HEK293 (cell line): ENCODE data around the gene COPA.
A peak's percentile ranks its signal among the peaks of the same experiment; 100 is the strongest.

Experiments used
- CTCF ChIA-PET: fragments of 350-600 bp; formaldehyde crosslinking; extraction: SDS; loops from one replicate; lab custom pipeline; 2021; ENCODE audit warnings: antibody characterized with exemption; lab: Yijun Ruan, JAX
- POLR2A ChIA-PET: fragments of 300-600 bp; formaldehyde crosslinking; extraction: SDS; loops from one replicate; lab custom pipeline; 2020; ENCODE audit warnings: antibody characterized with exemption, inconsistent platforms; lab: Yijun Ruan, JAX
- H3K27ac ChIP-seq: fragments of 200-500 bp; sonication (Bioruptor generic); 2 replicates; pipeline ENCODE4 v1.5.1; 2014; ENCODE audit warnings: low read depth, low read length, control low read depth, inconsistent platforms; ENCODE audit errors: extremely low read depth
- H3K36me3 ChIP-seq, 2 experiments: fragments of 200-500 bp in 1 of 2; sonication (Bioruptor generic) in 1 of 2; 1 replicate in 1 of 2; 2 replicates in 1 of 2; pipeline ENCODE4 v1.5.1; 2014 to 2017; ENCODE audit warnings: inconsistent platforms in 2 of 2, low read length in 2 of 2; ENCODE audit not compliant: control insufficient read depth in 2 of 2, insufficient read depth in 1 of 2
- H3K4me1 ChIP-seq: fragments of 200-500 bp; sonication (Bioruptor generic); 2 replicates; pipeline ENCODE4 v1.5.1; 2014; ENCODE audit warnings: mild to moderate bottlenecking, low read length, inconsistent platforms; ENCODE audit not compliant: control insufficient read depth, insufficient read depth
- H3K4me3 ChIP-seq: 2 replicates; pipeline ENCODE4 v1.5.1; 2011; ENCODE audit warnings: low read depth, mild to moderate bottlenecking, control low read depth, low read length, moderate library complexity
- H3K9me3 ChIP-seq: fragments of 200-500 bp; sonication (Bioruptor generic); 2 replicates; pipeline ENCODE4 v1.5.1; 2014; ENCODE audit warnings: low read depth, low read length, inconsistent platforms; ENCODE audit not compliant: control insufficient read depth, insufficient read depth
- HIC1 ChIP-seq: fragments of 450-650 bp; formaldehyde crosslinking; IDR thresholded peaks from 2 replicates; pipeline ENCODE4 v1.5.1; 2016; ENCODE audit warnings: missing biosample characterization, missing genetic modification characterization
- HOXC10 ChIP-seq: sonication (generic); formaldehyde crosslinking; IDR thresholded peaks from 2 replicates; pipeline ENCODE4 v1.8.1; 2023; ENCODE audit warnings: mild to moderate bottlenecking, missing genetic modification reagents
- KLF1 ChIP-seq: fragments of 450-650 bp; formaldehyde crosslinking; IDR thresholded peaks from 2 replicates; pipeline ENCODE4 v1.5.1; 2016; ENCODE audit warnings: missing biosample characterization, missing genetic modification characterization
- KLF17 ChIP-seq: fragments of 450-650 bp; formaldehyde crosslinking; IDR thresholded peaks from 2 replicates; pipeline ENCODE4 v1.5.1; 2016; ENCODE audit warnings: missing biosample characterization, missing genetic modification characterization
- MYNN ChIP-seq: fragments of 450-650 bp; formaldehyde crosslinking; IDR thresholded peaks from 2 replicates; pipeline ENCODE4 v1.5.1; 2016; ENCODE audit warnings: missing biosample characterization, missing genetic modification characterization, borderline replicate concordance
- PATZ1 ChIP-seq: fragments of 450-650 bp; formaldehyde crosslinking; IDR thresholded peaks from 2 replicates; pipeline ENCODE4 v1.5.1; 2016; ENCODE audit warnings: missing biosample characterization, missing genetic modification characterization
- PRDM1 ChIP-seq: fragments of 450-650 bp; formaldehyde crosslinking; IDR thresholded peaks from 2 replicates; pipeline ENCODE4; 2016; ENCODE audit warnings: missing biosample characterization, missing genetic modification characterization
- SALL2 ChIP-seq: fragments of 450-650 bp; formaldehyde crosslinking; IDR thresholded peaks from 2 replicates; pipeline ENCODE4 v1.5.0; 2017; ENCODE audit warnings: missing biosample characterization, mild to moderate bottlenecking, missing genetic modification characterization, borderline replicate concordance
- ZBTB1 ChIP-seq: fragments of 450-650 bp; formaldehyde crosslinking; IDR thresholded peaks from 2 replicates; pipeline ENCODE4 v1.5.1; 2016; ENCODE audit warnings: missing biosample characterization, missing genetic modification characterization
- ZNF140 ChIP-seq: fragments of 450-650 bp; formaldehyde crosslinking; IDR thresholded peaks from 2 replicates; pipeline ENCODE4 v1.5.1; 2016; ENCODE audit warnings: missing biosample characterization, missing genetic modification characterization
- ZNF19 ChIP-seq: fragments of 450-650 bp; formaldehyde crosslinking; IDR thresholded peaks from 2 replicates; pipeline ENCODE4; 2016; ENCODE audit warnings: missing biosample characterization, missing genetic modification characterization, low read depth
- ZNF292 ChIP-seq: fragments of 450-650 bp; formaldehyde crosslinking; IDR thresholded peaks from 2 replicates; pipeline ENCODE4 v1.5.1; 2016; ENCODE audit warnings: low read depth, missing biosample characterization, missing genetic modification characterization, borderline replicate concordance
- ZNF302 ChIP-seq: fragments of 450-650 bp; formaldehyde crosslinking; IDR thresholded peaks from 2 replicates; pipeline ENCODE4 v1.5.1; 2016; ENCODE audit warnings: missing biosample characterization, missing genetic modification characterization, low read depth
- ZNF501 ChIP-seq: fragments of 450-650 bp; formaldehyde crosslinking; IDR thresholded peaks from 2 replicates; pipeline ENCODE4 v1.5.1; 2016; ENCODE audit warnings: missing biosample characterization, missing genetic modification characterization
- ZNF548 ChIP-seq: fragments of 450-650 bp; formaldehyde crosslinking; IDR thresholded peaks from 2 replicates; pipeline ENCODE4 v1.5.1; 2016; ENCODE audit warnings: missing biosample characterization, missing genetic modification characterization
- ZNF555 ChIP-seq: fragments of 450-650 bp; formaldehyde crosslinking; conservative IDR thresholded peaks from 2 replicates; pipeline ENCODE4 v1.5.1; 2017; ENCODE audit warnings: missing biosample characterization, mild to moderate bottlenecking, missing genetic modification characterization, inconsistent platforms
- ZNF623 ChIP-seq: fragments of 450-650 bp; formaldehyde crosslinking; IDR thresholded peaks from 2 replicates; pipeline ENCODE4 v1.5.1; 2016; ENCODE audit warnings: missing biosample characterization, missing genetic modification characterization
- ZNF677 ChIP-seq: fragments of 450-650 bp; IDR thresholded peaks from 2 replicates; pipeline ENCODE4 v1.5.0; 2018; ENCODE audit warnings: missing biosample characterization, mild to moderate bottlenecking, missing genetic modification characterization, moderate library complexity
- ZNF692 ChIP-seq: fragments of 450-650 bp; formaldehyde crosslinking; IDR thresholded peaks from 2 replicates; pipeline ENCODE4 v1.5.1; 2016; ENCODE audit warnings: missing biosample characterization, missing genetic modification characterization
- ZNF704 ChIP-seq: fragments of 450-650 bp; formaldehyde crosslinking; IDR thresholded peaks from 2 replicates; pipeline ENCODE4 v1.5.1; 2016; ENCODE audit warnings: missing biosample characterization, missing genetic modification characterization
- ZNF768 ChIP-seq: fragments of 450-650 bp; formaldehyde crosslinking; IDR thresholded peaks from 2 replicates; pipeline ENCODE4 v1.5.1; 2018; ENCODE audit warnings: missing biosample characterization, mild to moderate bottlenecking, missing genetic modification characterization
- ZNF843 ChIP-seq: fragments of 450-650 bp; formaldehyde crosslinking; IDR thresholded peaks from 2 replicates; pipeline ENCODE4 v1.5.1; 2016; ENCODE audit warnings: missing biosample characterization, missing genetic modification characterization
- ZSCAN5A ChIP-seq: fragments of 450-650 bp; formaldehyde crosslinking; IDR thresholded peaks from 2 replicates; pipeline ENCODE4 v1.5.1; 2016; ENCODE audit warnings: missing biosample characterization, missing genetic modification characterization

The COPA gene

GRCh38 chr1:160285506-160285905 is 57.5 kb downstream of the COPA start:
- TF ChIP-seq ZNF302 (tag by site-specific recombination) (no peak), ZNF140 (no peak), KLF17 (tag by site-specific recombination) (no peak), ZNF677 (tag by site-specific recombination) (no peak), ZNF548 (tag by site-specific recombination) (no peak), HIC1 (no peak), ZNF292 (tag by site-specific recombination) (no peak), ZNF19 (tag by site-specific recombination) (no peak), SALL2 (tag by site-specific recombination) (no peak), ZSCAN5A (no peak), MYNN (tag by site-specific recombination) (no peak)
- Histone ChIP-seq H3K4me3 (no peak overlapping the region), H3K27ac (no peak overlapping the region), H3K9me3 (no peaks in the 10 kb centered on the region), H3K36me3 (peaks cover 23 to 47% of the 10 kb centered on the region in 2 experiments), H3K4me1 (no peaks in the 10 kb centered on the region)
- CTCF ChIA-PET, result interaction anchor here (0.6 to 2.4 kb wide), 8 partner anchors 12 to 188 kb away, joined by 3 to 10 read pairs (median 4); no protein-coding TSS in a partner anchor
- POLR2A ChIA-PET, result interaction anchor here (0.7 to 2.1 kb wide), 12 partner anchors 11 to 145 kb away, joined by 3 to 20 read pairs (median 3); partner anchors contain the start of gene DCAF8

GRCh38 chr1:160284782-160285344 is 58.2 kb downstream of the COPA start, which contains the start of gene PEX19:
Gene PEX19 (minus strand): TSS chr1:160285133. CDS start chr1:160285124, 9 bp downstream.
- POLR2A ChIA-PET, result interaction anchor here (0.7 to 2.1 kb wide), 11 partner anchors 10 to 144 kb away, joined by 3 to 20 read pairs (median 3); partner anchors contain the start of gene DCAF8
- Histone ChIP-seq H3K4me1 (no peaks in the 10 kb centered on the region), H3K36me3 (peaks cover 21 to 47% of the 10 kb centered on the region in 2 experiments; a peak in 2 of 3 replicates), H3K9me3 (no peaks in the 10 kb centered on the region), H3K4me3 (peak within 1 kb of the TSS; percentile 82), H3K27ac (peak within 1 kb of the TSS; percentile 30; the same call in 1 of the 2 replicates)
- CTCF ChIA-PET, result interaction anchor here (0.6 to 2.4 kb wide), 12 partner anchors 19 to 187 kb away, joined by 3 to 10 read pairs (median 4); no protein-coding TSS in a partner anchor
- TF ChIP-seq KLF1 (tag by site-specific recombination) (peak; percentile 26; the same call in 1 of the 2 replicates), ZNF623 (tag by site-specific recombination) (no peak), ZNF704 (tag by site-specific recombination) (no peak), HOXC10 (no peak), ZNF843 (tag by site-specific recombination) (no peak), ZNF555 (tag by site-specific recombination) (no peak), ZSCAN5A (no peak), ZBTB1 (no peak), ZNF768 (tag by site-specific recombination) (no peak), ZNF548 (tag by site-specific recombination) (no peak), ZNF692 (tag by site-specific recombination) (0 out of 2 replicates have a peak, but pooled peaks have one; percentile 24), PATZ1 (tag by site-specific recombination) (peak; percentile 76), PRDM1 (tag by site-specific recombination) (no peak), ZNF501 (tag by site-specific recombination) (0 out of 2 replicates have a peak, but pooled peaks have one; percentile 33)
